Measurements from ENCODE around the gene PCNX2.

PCNX2 gene

DNA sequence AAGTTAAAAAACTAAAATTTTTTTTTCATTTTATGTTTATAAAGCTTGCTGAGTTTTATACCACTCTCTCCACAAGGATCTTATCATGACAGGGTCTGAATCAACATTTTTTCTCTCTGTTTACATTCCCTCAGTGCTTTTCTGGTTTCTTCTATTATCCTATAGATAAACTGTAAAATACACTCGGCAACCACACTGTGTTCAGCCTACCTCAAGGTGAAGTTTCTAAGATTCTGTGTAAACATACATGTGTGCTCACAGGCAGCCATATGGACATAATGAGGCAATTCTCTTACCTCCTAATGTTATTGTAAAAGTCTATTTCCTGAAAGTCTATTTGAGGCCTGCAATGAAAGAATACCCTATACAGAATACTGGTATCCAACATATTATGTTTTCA is 230.5 kb downstream of the PCNX2 start:
- no peak overlapping the region for H3K27ac ChIP-seq
- no peak for TF ChIP-seq ZFX (IDR thresholded peaks at IDR 0.05; ENCODE audit: borderline replicate concordance)
- TF ChIP-seq, protein P1, sequence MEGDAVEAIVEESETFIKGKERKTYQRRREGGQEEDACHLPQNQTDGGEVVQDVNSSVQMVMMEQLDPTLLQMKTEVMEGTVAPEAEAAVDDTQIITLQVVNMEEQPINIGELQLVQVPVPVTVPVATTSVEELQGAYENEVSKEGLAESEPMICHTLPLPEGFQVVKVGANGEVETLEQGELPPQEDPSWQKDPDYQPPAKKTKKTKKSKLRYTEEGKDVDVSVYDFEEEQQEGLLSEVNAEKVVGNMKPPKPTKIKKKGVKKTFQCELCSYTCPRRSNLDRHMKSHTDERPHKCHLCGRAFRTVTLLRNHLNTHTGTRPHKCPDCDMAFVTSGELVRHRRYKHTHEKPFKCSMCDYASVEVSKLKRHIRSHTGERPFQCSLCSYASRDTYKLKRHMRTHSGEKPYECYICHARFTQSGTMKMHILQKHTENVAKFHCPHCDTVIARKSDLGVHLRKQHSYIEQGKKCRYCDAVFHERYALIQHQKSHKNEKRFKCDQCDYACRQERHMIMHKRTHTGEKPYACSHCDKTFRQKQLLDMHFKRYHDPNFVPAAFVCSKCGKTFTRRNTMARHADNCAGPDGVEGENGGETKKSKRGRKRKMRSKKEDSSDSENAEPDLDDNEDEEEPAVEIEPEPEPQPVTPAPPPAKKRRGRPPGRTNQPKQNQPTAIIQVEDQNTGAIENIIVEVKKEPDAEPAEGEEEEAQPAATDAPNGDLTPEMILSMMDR (IDR thresholded peaks at IDR 0.05): no peak

- TF ChIP-seq ZFX (IDR thresholded peaks at IDR 0.05; ENCODE audit: borderline replicate concordance): no peak
- TF ChIP-seq, protein P1 (IDR thresholded peaks at IDR 0.05): no peak
- no peak overlapping the region for H3K27ac ChIP-seq
These were observed 232.1 kb downstream of the PCNX2 start for GRCh38 chr1:233063462-233063861.

DNA sequence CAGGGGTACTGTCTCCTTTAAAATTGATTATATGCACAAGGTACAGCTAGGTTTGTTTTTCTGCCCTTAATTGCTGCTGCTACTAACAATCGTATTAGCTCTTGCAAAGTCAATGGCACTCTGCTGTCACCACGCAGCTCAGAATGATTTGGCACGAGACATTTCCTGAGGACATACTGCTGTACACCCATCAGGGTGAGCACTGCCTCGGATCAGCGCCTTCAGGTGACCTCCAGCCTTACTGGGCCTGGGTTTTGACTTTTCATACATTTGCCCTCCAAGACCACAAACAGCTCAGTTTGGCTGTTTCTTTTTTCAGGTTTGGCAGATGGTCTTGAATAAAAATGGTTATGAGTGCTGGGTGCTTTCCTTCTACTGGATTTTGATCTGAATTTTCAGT is 234.3 kb downstream of the PCNX2 start:
- TF ChIP-seq, protein P1 (IDR thresholded peaks at IDR 0.05): no peak
- TF ChIP-seq ZFX (IDR thresholded peaks at IDR 0.05; ENCODE audit: borderline replicate concordance): no peak

GRCh38 chr1:233060461-233060994 is 235.0 kb downstream of the PCNX2 start:
- H3K27ac ChIP-seq: no peak overlapping the region

More for the DNA sequence above, 234.3 kb downstream of the PCNX2 start:
- no peak overlapping the region for H3K27ac ChIP-seq

GRCh38 chr1:233057836-233058235 is 237.7 kb downstream of the PCNX2 start:
- no peak overlapping the region for H3K27ac ChIP-seq
- no peak for TF ChIP-seq ZFX (IDR thresholded peaks at IDR 0.05; ENCODE audit: borderline replicate concordance)
- TF ChIP-seq, protein P1 (IDR thresholded peaks at IDR 0.05): no peak

More at GRCh38 chr1:233060461-233060994, 235.0 kb downstream of the PCNX2 start:
- no peak for TF ChIP-seq ZFX (IDR thresholded peaks at IDR 0.05; ENCODE audit: borderline replicate concordance)
- TF ChIP-seq, protein P1 (IDR thresholded peaks at IDR 0.05): no peak

GRCh38 chr1:233055879-233056641 is 239.5 kb downstream of the PCNX2 start:
- H3K27ac ChIP-seq: no peak overlapping the region

More at GRCh38 chr1:233055879-233056641, 239.5 kb downstream of the PCNX2 start:
- TF ChIP-seq ZFX (IDR thresholded peaks at IDR 0.05; ENCODE audit: borderline replicate concordance): no peak
- TF ChIP-seq, protein P1 (IDR thresholded peaks at IDR 0.05): no peak

All from 22Rv1 (cell line).